Thyroid gland (tissue), 4 donors: Measurements from ENCODE around the gene DGKK. TPM values are rescaled to one million over a fixed set of nuclear protein-coding genes. Genes with fewer than 3 reads are reported as not detected.

ENCODE experiments used
- DNase-seq, 2 donors: peaks; one replicate each; pipeline ENCODE4 v3.0.0-alpha.2; 2019
- H3K27ac ChIP-seq, 3 donors: fragments of 200-600 bp; sonication (generic); 1 replicate in 2 of 3; 2 replicates in 1 of 3; pipeline ENCODE4 v1.5.1; 2016 to 2019; ENCODE audit warnings: mild to moderate bottlenecking in 1 of 3, moderate library complexity in 1 of 3
- H3K27me3 ChIP-seq: fragments of 200-600 bp; sonication (generic); one replicate; pipeline ENCODE4 v1.5.1; 2019
- H3K36me3 ChIP-seq, 2 donors: fragments of 200-600 bp; sonication (generic); one replicate each; pipeline ENCODE4 v1.5.1; 2016 to 2019
- H3K4me1 ChIP-seq, 2 donors: fragments of 200-600 bp; sonication (generic); one replicate each; pipeline ENCODE4 v1.5.1; 2017 to 2019
- H3K4me3 ChIP-seq, 3 donors: fragments of 200-600 bp; sonication (generic); replicated peaks in 1 of 3; 1 replicate in 2 of 3; 2 replicates in 1 of 3; pipeline ENCODE4 v1.5.1; 2016; ENCODE audit warnings: mild to moderate bottlenecking in 1 of 3
- H3K9me3 ChIP-seq: fragments of 200-600 bp; sonication (generic); one replicate; pipeline ENCODE4 v1.5.1; 2017
- CTCF ChIP-seq, 6 experiments: fragments of 200-600 bp in 3 of 6; fragments of 450-650 bp in 3 of 6; sonication (generic) in 3 of 6; IDR thresholded peaks; one replicate each; pipeline ENCODE4 v1.5.1; 2016 to 2019; ENCODE audit warnings: antibody characterized with exemption in 6 of 6, mild to moderate bottlenecking in 2 of 6, inconsistent platforms in 1 of 6, moderate library complexity in 1 of 6
- POLR2A ChIP-seq, 2 donors: fragments of 450-650 bp; IDR thresholded peaks; one replicate each; pipeline ENCODE4 v1.6.1; 2017; ENCODE audit warnings: antibody characterized with exemption in 2 of 2, mild to moderate bottlenecking in 2 of 2, moderate library complexity in 1 of 2
- WGBS, 2 donors: methylation state at CpG; one replicate each; pipeline ENCODE4 v1.1.5; 2017; 5-methylcytosine and 5-hydroxymethylcytosine counted together
- intact Hi-C: fragments of 100-400 bp; cut with DNase I; formaldehyde crosslinking; loops from one replicate; pipeline ENCODE4 v1.15.1; 2023
- total RNA-seq, 4 donors: library from RNA; depleted of rRNA; stranded (reverse); fragments of >200 nt; gene quantifications; one replicate each; pipeline ENCODE4 v1.2.3, GENCODE V29; 2016

DGKK gene
- total RNA-seq, 4 donors from 2014 or later, result not detected

DNA sequence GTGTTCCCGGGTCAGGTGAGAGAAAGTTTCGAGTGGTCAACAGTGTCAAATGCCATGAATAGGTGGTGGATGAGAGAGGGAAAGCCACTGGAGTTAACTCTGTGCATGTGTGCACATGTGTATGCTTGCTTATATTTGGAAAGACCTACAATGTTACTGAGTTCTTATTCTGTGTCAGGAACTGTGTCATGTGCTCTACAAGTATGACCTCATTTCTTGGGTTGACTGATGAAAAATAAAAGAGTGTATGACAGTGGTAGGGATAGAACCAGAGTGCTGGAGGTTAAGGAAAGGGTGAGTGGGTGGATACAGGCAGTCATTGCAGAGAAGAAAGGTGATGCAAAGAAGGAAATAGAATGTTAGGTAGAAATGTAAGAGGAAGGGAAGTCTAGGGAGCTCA lies 22.1 kb upstream of the DGKK start:
- intact Hi-C loops, result no loop called here
- H3K9me3 ChIP-seq, result no peaks in the 10 kb centered on the region
- H3K27me3 ChIP-seq, result no peaks in the 10 kb centered on the region
- H3K4me1 ChIP-seq, result no peaks in the 10 kb centered on the region
- no peak overlapping the region for H3K4me3 ChIP-seq
- TF ChIP-seq CTCF (IDR thresholded peaks at IDR 0.05), result no peak
- no peak for TF ChIP-seq POLR2A (IDR thresholded peaks at IDR 0.05)
- H3K36me3 ChIP-seq, result no peaks in the 10 kb centered on the region
- DNase-seq, result no peak
- WGBS, 2 donors, result 69 to 72% methylated on average over 2 of the region's 2 CpGs
- no peak overlapping the region for H3K27ac ChIP-seq

- no peak for DNase-seq
- Histone ChIP-seq H3K27me3 (no peaks in the 10 kb centered on the region), H3K4me1 (no peaks in the 10 kb centered on the region), H3K9me3 (no peaks in the 10 kb centered on the region), H3K27ac (no peak overlapping the region), H3K36me3 (no peaks in the 10 kb centered on the region), H3K4me3 (no peak overlapping the region)
- WGBS, 2 donors, result 67 to 88% methylated on average over 1 of the region's 1 CpG
- TF ChIP-seq CTCF (IDR thresholded peaks at IDR 0.05) (no peak), POLR2A (IDR thresholded peaks at IDR 0.05) (no peak)
- intact Hi-C loops, result no loop called here
Observed at GRCh38 chrX:50484662-50485061, 14.0 kb upstream of the DGKK start.

DNA sequence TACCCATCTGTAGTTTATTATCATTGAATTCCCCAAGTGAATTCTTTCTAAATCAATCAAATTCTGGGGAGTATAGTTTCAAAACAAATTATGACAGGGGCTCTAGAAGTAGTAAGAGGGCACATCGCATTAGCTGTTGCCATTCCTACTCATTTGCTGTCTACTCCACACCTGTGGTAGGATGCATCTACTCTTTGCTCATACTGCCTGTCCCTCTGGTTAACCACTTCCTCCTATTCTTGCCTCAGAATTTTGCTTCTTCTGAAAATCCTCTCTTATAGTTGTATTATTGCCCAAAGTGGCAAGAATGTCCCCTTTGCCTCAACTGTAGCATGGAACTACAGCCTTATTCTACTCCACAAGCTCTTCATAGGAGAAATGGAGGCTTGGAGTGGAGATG lies 12.7 kb upstream of the DGKK start:
- H3K4me3 ChIP-seq, result no peak overlapping the region
- intact Hi-C loops, result no loop called here
- no peaks in the 10 kb centered on the region for H3K4me1 ChIP-seq
- H3K9me3 ChIP-seq, result no peaks in the 10 kb centered on the region
- no peaks in the 10 kb centered on the region for H3K36me3 ChIP-seq
- no peak for DNase-seq
- TF ChIP-seq POLR2A (IDR thresholded peaks at IDR 0.05) (no peak), CTCF (IDR thresholded peaks at IDR 0.05) (no peak)
- H3K27ac ChIP-seq, result no peak overlapping the region
- H3K27me3 ChIP-seq, result no peaks in the 10 kb centered on the region
- WGBS, 2 donors, result 0 to 86% methylated on average over 1 of the region's 1 CpG

- Histone ChIP-seq H3K27me3 (peaks cover 5% of the 10 kb centered on the region), H3K27ac (no peak overlapping the region), H3K9me3 (no peaks in the 10 kb centered on the region), H3K4me3 (no peak overlapping the region), H3K4me1 (no peaks in the 10 kb centered on the region), H3K36me3 (no peaks in the 10 kb centered on the region)
- TF ChIP-seq CTCF (IDR thresholded peaks at IDR 0.05), result no peak
- no peak for TF ChIP-seq POLR2A (IDR thresholded peaks at IDR 0.05)
- no peak for DNase-seq
- 66 to 72% methylated on average over 5 of the region's 5 CpGs for WGBS, 2 donors
- intact Hi-C loops, result no loop called here
Observed at GRCh38 chrX:50475208-50475607, 4.6 kb upstream of the DGKK start.

GRCh38 chrX:50471390-50471789 lies 765 bp upstream of the DGKK start:
- no peaks in the 10 kb centered on the region for H3K36me3 ChIP-seq
- no peak overlapping the region for H3K27ac ChIP-seq
- WGBS, 2 donors, result 0 to 1% methylated on average over 6 to 20 of the region's 23 CpGs
- intact Hi-C loops, result no loop called here
- DNase-seq, result no peak
- no peaks in the 10 kb centered on the region for H3K9me3 ChIP-seq
- peaks cover 20% of the 10 kb centered on the region for H3K27me3 ChIP-seq
- no peak overlapping the region for H3K4me3 ChIP-seq
- TF ChIP-seq CTCF (IDR thresholded peaks at IDR 0.05) (no peak), POLR2A (IDR thresholded peaks at IDR 0.05) (no peak)
- H3K4me1 ChIP-seq, result no peaks in the 10 kb centered on the region
